ENCODE measurements around the gene SEC61A1. TPM values are rescaled to one million over a fixed set of nuclear protein-coding genes. Genes with fewer than 3 reads are reported as not detected.

Gene SEC61A1
- total and polyA plus RNA-seq, 2 donors = 99.7 to 124 TPM

- no peak for DNase-seq (ENCODE audit: extremely low spot score)
- 55% methylated on average over 1 of the region's 1 CpG for WGBS
- Histone ChIP-seq H3K36me3 (ENCODE audit: insufficient read depth) (no peaks in the 10 kb centered on the region), H3K4me3 (ENCODE audit: low read depth, low read length) (no peak overlapping the region), H3K27ac (ENCODE audit: low read depth) (no peak overlapping the region), H3K4me1 (ENCODE audit: insufficient read depth) (no peaks in the 10 kb centered on the region)
Measured at GRCh38 chr3:128040660-128041059, 11.6 kb upstream of the SEC61A1 start.

GRCh38 chr3:128041344-128041743 is 10.9 kb upstream of the SEC61A1 start:
- 33% methylated on average over 1 of the region's 1 CpG for WGBS
- Histone ChIP-seq H3K4me1 (ENCODE audit: insufficient read depth) (no peaks in the 10 kb centered on the region), H3K27ac (ENCODE audit: low read depth) (no peak overlapping the region), H3K36me3 (ENCODE audit: insufficient read depth) (no peaks in the 10 kb centered on the region), H3K4me3 (ENCODE audit: low read depth, low read length) (no peak overlapping the region)
- no peak for DNase-seq (ENCODE audit: extremely low spot score)

GRCh38 chr3:128050597-128050996 is 1.6 kb upstream of the SEC61A1 start:
- WGBS = 52% methylated on average over 3 of the region's 3 CpGs
- Histone ChIP-seq H3K27ac (ENCODE audit: low read depth) (no peak overlapping the region), H3K4me3 (ENCODE audit: low read depth, low read length) (no peak overlapping the region), H3K36me3 (ENCODE audit: insufficient read depth) (no peaks in the 10 kb centered on the region), H3K4me1 (ENCODE audit: insufficient read depth) (peaks cover 2% of the 10 kb centered on the region)
- no peak for DNase-seq (ENCODE audit: extremely low spot score)

- H3K27ac ChIP-seq (ENCODE audit: low read depth) = peak overlapping the region; percentile 30
- 12% methylated on average over 10 of the region's 10 CpGs for WGBS
- peak overlapping the region; percentile 93 for H3K4me3 ChIP-seq (ENCODE audit: low read depth, low read length)
- peak; percentile 7 for DNase-seq (ENCODE audit: extremely low spot score)
- H3K36me3 ChIP-seq (ENCODE audit: insufficient read depth) = no peaks in the 10 kb centered on the region
- H3K4me1 ChIP-seq (ENCODE audit: insufficient read depth) = peaks cover 2% of the 10 kb centered on the region
Measured at GRCh38 chr3:128051459-128051836, 789 bp upstream of the SEC61A1 start.

- H3K4me1 ChIP-seq (ENCODE audit: insufficient read depth) = peaks cover 2% of the 10 kb centered on the region
- H3K4me3 ChIP-seq (ENCODE audit: low read depth, low read length) = peak overlapping the region; percentile 93
- no peak for DNase-seq (ENCODE audit: extremely low spot score)
- under 1% methylated on average over 33 of the region's 33 CpGs for WGBS
- H3K36me3 ChIP-seq (ENCODE audit: insufficient read depth) = no peaks in the 10 kb centered on the region
- peak overlapping the region; percentile 66 for H3K27ac ChIP-seq (ENCODE audit: low read depth)
Measured at GRCh38 chr3:128052595-128053351, 536 bp downstream of the SEC61A1 start.

GRCh38 chr3:128053614-128054013 is 1.4 kb downstream of the SEC61A1 start:
- Histone ChIP-seq H3K4me1 (ENCODE audit: insufficient read depth) (peaks cover 2% of the 10 kb centered on the region), H3K4me3 (ENCODE audit: low read depth, low read length) (peak overlapping the region; percentile 3), H3K27ac (ENCODE audit: low read depth) (no peak overlapping the region), H3K36me3 (ENCODE audit: insufficient read depth) (no peaks in the 10 kb centered on the region)
- no peak for DNase-seq (ENCODE audit: extremely low spot score)
- WGBS = 56% methylated on average over 6 of the region's 6 CpGs

- 63% methylated on average over 3 of the region's 3 CpGs for WGBS
- Histone ChIP-seq H3K4me1 (ENCODE audit: insufficient read depth) (peaks cover 2% of the 10 kb centered on the region), H3K4me3 (ENCODE audit: low read depth, low read length) (no peak overlapping the region), H3K36me3 (ENCODE audit: insufficient read depth) (no peaks in the 10 kb centered on the region), H3K27ac (ENCODE audit: low read depth) (no peak overlapping the region)
- DNase-seq (ENCODE audit: extremely low spot score) = no peak
Measured at GRCh38 chr3:128054367-128054766, 2.1 kb downstream of the SEC61A1 start.

- peaks cover 9% of the 10 kb centered on the region for H3K36me3 ChIP-seq (ENCODE audit: insufficient read depth)
- no peak overlapping the region for H3K4me3 ChIP-seq (ENCODE audit: low read depth, low read length)
- peaks cover under 1% of the 10 kb centered on the region for H3K4me1 ChIP-seq (ENCODE audit: insufficient read depth)
- DNase-seq (ENCODE audit: extremely low spot score) = no peak
- 56% methylated on average over 4 of the region's 4 CpGs for WGBS
- H3K27ac ChIP-seq (ENCODE audit: low read depth) = no peak overlapping the region
Measured at GRCh38 chr3:128056258-128056657, 4.0 kb downstream of the SEC61A1 start.

- H3K4me3 ChIP-seq (ENCODE audit: low read depth, low read length) = no peak overlapping the region
- no peak overlapping the region for H3K27ac ChIP-seq (ENCODE audit: low read depth)
- no peak for DNase-seq (ENCODE audit: extremely low spot score)
- peaks cover 12% of the 10 kb centered on the region for H3K36me3 ChIP-seq (ENCODE audit: insufficient read depth)
- WGBS = 74% methylated on average over 11 of the region's 11 CpGs
- no peaks in the 10 kb centered on the region for H3K4me1 ChIP-seq (ENCODE audit: insufficient read depth)
Measured at GRCh38 chr3:128060473-128061381, 8.5 kb downstream of the SEC61A1 start.

- no peak overlapping the region for H3K4me3 ChIP-seq (ENCODE audit: low read depth, low read length)
- DNase-seq (ENCODE audit: extremely low spot score) = no peak
- WGBS = 71% methylated on average over 8 of the region's 8 CpGs
- H3K36me3 ChIP-seq (ENCODE audit: insufficient read depth) = peaks cover 12% of the 10 kb centered on the region
- no peak overlapping the region for H3K27ac ChIP-seq (ENCODE audit: low read depth)
- no peaks in the 10 kb centered on the region for H3K4me1 ChIP-seq (ENCODE audit: insufficient read depth)
Measured at GRCh38 chr3:128062033-128062745, 10.0 kb downstream of the SEC61A1 start.

GRCh38 chr3:128063865-128064264 is 11.6 kb downstream of the SEC61A1 start:
- Histone ChIP-seq H3K36me3 (ENCODE audit: insufficient read depth) (peaks cover 22% of the 10 kb centered on the region), H3K4me1 (ENCODE audit: insufficient read depth) (no peaks in the 10 kb centered on the region), H3K27ac (ENCODE audit: low read depth) (no peak overlapping the region), H3K4me3 (ENCODE audit: low read depth, low read length) (no peak overlapping the region)
- WGBS = 90% methylated on average over 2 of the region's 2 CpGs
- DNase-seq (ENCODE audit: extremely low spot score) = no peak

GRCh38 chr3:128064962-128065361 is 12.7 kb downstream of the SEC61A1 start:
- no peaks in the 10 kb centered on the region for H3K4me1 ChIP-seq (ENCODE audit: insufficient read depth)
- no peak overlapping the region for H3K4me3 ChIP-seq (ENCODE audit: low read depth, low read length)
- H3K27ac ChIP-seq (ENCODE audit: low read depth) = no peak overlapping the region
- no peak for DNase-seq (ENCODE audit: extremely low spot score)
- WGBS = 91% methylated on average over 6 of the region's 6 CpGs
- peaks cover 22% of the 10 kb centered on the region for H3K36me3 ChIP-seq (ENCODE audit: insufficient read depth)

GRCh38 chr3:128066114-128066513 is 13.9 kb downstream of the SEC61A1 start:
- H3K36me3 ChIP-seq (ENCODE audit: insufficient read depth) = peaks cover 13% of the 10 kb centered on the region
- H3K4me1 ChIP-seq (ENCODE audit: insufficient read depth) = no peaks in the 10 kb centered on the region
- no peak overlapping the region for H3K4me3 ChIP-seq (ENCODE audit: low read depth, low read length)
- no peak overlapping the region for H3K27ac ChIP-seq (ENCODE audit: low read depth)
- WGBS = 88% methylated on average over 4 of the region's 4 CpGs
- DNase-seq (ENCODE audit: extremely low spot score) = no peak

Data from urinary bladder (tissue), 4 donors.